Hematopoietic multipotent progenitor cell treated with erythropoietin and hydrocortisone succinate and interleukin-3 and kit ligand, for 4 days (in vitro differentiated cells): Measurements from ENCODE around the gene ENAH.
"Not testable (repeated sequence)": the region's sequence is repeated elsewhere in the genome, so short reads cannot be mapped to it uniquely, and the experiment has no call there.

Experiments used
- DNase-seq: peaks from one replicate; pipeline ENCODE4 v3.0.0-alpha.2; 2015

ENAH gene

DNA sequence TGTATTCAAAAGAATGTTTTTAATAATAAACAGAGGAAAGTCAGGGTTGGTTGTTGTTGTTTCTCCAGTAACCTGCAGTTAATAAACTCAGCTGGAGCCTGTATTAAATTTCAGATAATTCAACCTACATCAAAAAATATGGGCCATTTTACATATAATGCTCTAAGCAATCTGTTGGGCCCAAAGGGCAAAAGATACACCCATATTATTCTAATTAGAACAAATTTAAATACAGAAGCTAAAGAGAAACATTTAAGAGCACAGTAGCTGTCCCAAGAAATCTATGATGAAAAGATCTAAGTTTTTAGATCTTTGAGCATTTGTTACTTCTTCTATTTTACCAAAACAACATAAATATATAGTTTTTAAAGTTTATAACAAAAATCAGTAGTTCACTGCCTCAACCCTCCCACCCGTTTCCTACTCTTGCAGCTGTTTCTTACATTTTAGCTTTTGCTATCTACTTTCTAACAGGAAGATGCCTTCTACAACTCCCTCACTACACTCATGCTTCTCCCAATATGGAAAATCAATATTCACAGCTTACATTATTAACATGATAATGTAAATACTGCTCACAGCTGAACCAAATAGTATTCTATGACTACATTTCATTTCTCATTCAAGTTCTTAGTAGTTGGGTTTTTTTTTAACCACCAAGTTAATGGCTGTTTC lies 130.2 kb downstream of the ENAH start:
- no peak for DNase-seq

DNA sequence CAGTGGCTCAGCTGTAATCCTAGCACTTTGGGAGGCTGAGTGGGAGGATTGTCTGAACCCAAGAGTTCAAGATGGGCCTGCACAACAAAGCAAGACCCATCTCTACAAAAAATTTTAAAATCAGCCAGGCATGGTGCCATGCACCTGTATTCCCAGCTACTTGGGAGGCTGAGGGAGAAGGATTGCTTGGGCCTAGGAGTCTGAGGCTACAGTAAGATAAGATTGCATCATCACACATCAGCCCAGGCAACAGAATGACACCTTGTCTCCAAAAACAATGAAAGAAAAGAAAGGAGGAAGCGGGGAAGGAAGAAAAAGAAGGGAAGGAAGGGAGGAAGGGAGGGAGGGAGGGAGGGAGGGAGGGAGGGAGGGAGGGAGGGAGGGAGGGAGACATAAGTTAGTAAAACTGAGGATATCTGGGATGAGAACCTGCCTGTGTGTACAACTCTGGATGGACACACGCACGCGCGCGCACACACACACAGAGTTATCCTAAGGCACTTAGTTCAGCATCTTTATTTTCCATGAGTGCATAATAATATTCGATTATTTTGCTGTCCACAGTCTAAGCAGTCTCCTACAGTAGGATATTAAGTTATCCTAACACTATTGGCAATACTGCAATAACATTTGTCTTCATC lies 132.2 kb downstream of the ENAH start:
- DNase-seq = no peak

DNA sequence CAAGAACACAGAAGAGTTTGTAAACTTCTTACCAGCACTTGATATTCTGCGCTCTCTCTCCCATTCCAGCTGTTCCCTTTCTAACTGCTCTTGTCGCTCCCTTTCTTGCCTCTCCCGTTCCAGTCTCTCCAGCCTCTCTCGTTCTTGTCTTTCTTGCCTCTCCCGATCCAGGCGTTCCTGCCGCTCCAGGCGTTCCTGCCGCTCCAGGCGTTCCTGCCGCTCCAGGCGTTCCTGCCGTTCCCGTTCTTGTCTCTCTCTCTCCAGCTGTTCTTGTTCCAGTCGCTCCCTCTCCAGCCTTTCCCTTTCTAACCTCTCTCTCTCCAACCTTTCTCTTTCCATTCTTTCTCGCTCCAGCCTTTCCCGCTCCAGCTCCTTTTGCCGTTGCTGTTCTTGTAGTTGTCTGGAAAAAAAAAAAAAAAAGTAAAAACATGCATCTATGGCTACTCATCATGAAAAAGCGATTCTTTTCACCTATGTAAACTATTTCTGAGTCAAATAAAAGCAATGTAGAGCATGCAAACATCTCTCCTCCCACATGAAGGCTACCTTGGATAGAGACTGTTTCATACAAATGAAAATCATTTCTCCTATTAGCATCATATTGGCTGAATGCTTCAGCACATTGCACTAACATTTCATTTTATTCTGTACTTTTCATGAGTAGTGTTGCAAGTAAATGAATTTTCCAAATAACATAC lies 133.6 kb downstream of the ENAH start:
- DNase-seq = no peak

DNA sequence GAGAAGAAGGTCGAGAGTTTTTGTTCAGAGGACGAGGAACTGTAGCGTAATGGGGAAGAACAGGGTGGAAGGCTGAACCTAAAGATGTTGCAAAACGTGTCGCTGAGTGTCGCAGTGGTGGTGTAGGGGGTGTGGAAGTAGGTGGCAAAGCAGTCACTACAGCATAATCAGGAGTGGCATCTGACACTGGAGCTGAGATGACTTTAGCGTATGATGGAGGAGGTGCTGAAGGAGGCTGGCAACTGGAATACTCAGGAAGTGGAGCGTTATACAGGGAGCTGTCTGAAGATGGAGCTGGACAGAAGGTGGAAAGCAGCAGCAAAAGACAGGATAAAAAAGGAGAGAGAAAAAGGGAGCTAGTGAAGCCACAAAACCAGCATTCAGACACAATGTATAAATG lies 135.2 kb downstream of the ENAH start:
- DNase-seq = no peak

DNA sequence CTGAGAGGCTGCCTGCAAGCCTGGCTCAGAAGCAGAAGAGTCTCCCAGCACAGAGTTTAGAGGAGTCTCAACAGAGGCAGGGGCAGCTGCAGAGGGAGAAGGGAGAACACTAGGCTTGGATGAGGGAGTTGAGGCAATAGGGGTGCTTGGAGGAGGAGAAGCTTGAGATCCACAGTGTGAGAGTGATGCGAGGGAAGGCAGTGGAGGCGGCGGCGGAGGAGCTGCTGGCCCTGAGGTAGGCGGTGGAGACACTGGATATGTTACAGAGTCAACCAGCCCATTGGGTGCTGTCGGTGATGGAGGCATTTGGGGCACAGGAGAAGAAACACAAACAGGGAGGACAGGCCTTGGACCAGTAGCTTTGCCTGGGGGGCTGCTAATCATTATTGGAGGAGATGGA lies 135.7 kb downstream of the ENAH start:
- DNase-seq = no peak

DNA sequence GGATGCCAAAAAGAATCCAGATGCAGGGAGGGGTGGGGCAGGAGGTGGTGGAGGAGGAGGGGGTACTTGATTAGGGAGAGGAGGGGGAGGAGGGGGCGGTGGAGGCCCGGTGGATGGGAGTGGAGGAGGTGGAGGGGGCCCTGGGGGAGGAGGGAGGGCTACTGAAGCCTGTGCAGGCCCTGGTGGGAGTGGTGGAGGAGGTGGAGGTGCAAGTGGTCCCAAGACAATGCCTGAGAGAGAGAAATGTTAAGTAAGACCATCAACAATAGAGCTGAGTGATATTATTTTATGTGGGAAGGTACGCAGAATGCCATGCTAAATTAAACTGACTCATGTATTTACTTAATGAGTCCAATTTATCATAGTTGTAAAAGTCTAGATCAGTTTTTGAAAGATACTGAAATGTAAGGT lies 138.2 kb downstream of the ENAH start:
- no peak for DNase-seq

DNA sequence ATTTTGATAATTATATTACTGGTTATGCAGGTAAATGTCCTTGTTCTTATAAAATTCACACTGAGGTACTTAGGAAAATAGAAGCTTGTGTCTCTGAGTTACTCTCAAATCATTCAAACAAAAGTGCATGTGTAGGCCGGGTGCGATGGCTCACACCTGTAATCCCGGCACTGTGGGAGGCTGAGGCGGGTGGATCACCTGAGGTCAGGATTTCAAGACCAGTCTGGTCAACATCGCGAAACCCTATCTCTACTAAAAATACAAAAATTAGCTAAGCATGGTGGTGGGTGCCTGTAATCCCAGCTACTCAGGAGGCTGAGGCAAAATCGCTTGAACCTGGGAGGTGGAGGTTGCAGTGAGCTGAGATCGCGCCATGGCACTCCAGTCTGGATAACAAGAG lies 139.3 kb downstream of the ENAH start:
- not testable (repeated sequence) for DNase-seq

DNA sequence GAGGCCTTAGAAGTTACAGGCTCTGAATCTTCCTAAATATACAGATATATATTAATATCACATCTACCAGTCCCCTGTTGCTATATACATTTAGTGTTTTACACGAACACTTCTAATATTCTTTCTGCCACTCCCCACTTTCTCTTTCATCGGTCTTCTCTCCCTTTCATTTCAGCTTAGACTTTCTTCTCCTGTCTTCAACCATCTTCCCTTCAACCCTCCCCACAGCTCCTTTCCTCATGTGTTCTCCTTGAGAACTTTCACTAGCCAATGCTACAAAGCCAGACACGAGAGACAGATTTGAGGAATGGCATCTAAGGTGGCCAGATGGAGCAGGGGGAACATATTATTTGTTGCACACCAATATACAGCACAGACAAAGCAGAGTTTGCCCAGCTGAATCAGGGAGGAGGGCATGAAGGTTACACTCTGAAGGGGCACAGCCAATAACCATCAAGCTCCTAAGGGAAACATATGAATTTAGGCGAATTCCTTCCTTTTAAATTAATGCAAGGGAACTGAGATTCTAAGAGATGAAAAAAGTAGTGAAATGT lies 141.0 kb downstream of the ENAH start:
- DNase-seq = no peak

DNA sequence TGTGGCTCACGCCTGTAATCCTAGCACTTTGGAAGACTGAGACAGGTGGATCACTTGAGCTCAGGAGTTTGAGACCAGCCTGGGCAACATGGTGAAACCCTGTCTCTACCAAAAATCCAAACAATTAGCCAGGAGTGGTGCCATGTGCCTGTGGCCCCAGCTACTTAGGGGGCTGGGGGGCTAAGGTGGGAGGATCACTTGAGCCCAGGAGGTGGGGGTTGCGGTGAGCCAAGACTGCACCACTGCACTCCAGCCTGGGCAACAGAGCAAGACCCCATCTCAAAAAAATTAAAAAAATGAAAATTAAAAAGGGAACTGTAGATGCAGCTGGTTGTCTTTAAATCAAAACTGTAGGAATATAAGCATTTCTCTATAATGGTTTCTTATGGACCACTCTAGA lies 142.2 kb downstream of the ENAH start:
- not testable (repeated sequence) for DNase-seq

DNA sequence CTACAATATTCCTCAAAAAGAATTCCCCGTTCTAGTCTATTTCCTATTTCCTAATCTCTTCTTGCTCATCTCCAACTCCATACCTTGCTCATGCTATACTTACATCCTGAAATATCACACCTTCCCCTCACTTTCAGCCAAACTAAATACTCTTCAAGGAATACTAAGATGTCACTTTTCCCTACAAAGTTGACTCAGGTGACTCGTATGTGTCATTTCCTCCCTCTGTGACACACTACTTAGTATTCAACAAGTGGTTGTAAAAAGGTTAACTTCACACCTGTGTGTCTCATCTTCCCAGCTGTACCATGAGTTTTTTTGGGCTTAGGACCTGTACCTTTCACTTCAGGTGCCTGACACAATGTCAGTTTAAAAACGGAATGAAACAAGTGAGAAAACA lies 143.2 kb downstream of the ENAH start:
- no peak for DNase-seq

DNA sequence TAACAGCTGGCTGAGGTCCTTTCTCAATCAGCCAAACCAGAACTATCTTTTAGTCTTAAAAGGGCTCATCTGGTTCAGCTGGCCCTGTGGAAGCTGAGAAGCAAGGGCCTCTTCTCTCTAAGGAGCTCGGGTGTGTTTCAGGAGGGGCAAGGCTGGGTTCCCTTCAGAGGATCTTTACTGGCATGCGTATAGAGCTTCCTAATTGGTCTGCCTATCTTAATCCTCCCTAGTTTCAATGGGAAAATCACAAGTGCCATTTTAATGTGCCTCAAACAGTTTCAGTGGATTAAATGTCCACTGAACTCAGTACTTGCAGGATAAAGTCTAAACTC lies 143.6 kb downstream of the ENAH start:
- DNase-seq = no peak

DNA sequence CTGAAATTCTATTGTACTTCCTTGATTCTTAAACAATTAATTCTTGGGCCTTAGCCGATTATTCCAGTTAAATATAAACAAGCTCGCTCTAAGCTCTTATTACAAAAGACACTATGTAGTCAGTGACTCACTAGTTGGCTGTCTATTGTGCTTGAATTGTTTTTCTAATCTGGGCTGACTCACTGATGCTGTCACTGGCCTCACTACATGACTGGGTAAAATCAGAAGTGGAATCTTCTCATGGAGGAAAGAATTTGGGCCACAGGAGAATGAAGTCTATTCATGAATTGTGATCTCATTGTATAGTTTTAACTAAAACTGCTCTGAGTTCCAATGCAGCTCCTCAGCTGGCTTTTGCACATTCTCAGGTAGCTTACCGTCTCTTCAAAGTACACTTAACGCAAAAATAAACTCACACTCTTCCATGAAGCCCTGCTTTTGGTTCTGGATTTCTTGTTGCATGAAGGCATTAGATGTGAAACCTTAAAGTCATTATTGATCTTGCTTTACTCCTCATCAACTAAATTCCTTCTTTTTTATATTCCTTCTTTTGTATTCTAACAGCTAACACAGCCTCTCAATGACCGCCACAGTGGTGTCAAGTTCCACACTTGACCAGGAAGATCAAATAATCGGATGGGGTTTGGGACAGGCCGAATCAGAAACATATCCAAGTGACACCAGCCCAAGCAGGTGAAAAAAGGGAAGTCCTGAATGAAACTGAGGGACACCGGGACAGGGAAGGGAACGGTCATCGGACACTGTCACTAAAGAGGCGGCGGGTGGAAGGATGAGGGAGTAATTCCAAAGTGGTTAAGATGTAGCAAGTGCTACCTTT lies 144.2 kb downstream of the ENAH start:
- peak; percentile 13 for DNase-seq

DNA sequence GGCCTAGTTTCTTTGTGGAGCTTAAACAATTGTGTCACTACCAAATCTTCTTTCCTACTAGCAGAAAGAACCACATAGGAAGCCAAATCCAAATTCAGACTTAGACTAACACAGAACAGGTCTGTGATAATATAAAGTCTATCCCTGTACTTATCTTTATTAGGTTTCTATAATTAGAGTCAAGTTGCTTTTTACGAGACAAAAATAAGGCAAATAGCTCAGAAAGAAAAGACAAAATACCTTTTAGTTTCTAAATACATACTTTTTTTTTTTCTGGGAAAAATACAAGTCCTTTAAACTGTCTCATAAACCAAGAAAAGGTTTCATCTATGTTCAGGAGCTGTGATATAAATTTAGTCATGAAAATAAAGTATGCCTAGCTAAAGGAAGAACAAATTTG lies 146.2 kb downstream of the ENAH start:
- no peak for DNase-seq

DNA sequence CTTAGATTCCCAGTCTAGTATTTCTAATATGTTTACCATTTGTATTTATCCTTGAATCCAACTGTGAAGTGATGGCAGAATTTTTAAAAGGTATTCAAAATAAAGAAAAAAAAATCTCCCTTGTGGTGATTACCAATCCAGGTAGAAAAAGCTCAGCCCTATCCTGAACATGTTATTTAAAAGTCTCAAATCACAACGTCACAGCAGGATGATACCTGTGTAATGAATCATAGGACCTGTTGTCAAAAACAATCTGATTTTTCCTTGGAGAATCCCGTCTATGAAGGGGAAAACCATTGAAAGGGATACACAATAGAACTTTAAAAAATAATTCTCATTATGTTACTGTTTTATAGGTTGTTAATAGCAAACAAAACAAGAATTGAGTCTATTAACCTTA lies 148.1 kb downstream of the ENAH start:
- no peak for DNase-seq

DNA sequence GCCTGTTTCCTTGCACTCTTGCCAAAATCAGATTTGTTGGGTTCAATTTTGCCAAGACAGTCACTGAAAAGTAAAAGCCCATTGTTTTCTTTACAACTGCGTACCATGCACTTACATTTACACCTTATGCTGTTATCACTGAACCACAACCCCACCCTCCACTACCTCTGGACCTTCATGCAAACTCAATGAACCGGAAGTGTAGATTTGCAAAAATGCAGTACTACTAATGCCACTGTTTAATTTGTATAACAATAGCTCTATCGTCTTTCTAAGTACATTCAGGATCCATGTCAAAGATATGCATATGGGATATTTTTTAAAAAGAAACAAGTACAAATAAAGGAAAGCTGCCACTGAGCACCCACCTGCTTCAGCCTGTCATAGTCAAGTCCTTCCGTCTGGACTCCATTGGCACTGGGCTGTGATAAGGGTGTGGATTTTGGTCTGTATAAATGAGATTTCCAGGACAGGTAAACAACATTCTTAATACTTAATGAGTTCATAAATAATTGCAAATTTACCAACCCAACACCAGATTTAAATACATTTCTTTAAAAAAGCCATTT lies 152.2 kb downstream of the ENAH start:
- DNase-seq = no peak

DNA sequence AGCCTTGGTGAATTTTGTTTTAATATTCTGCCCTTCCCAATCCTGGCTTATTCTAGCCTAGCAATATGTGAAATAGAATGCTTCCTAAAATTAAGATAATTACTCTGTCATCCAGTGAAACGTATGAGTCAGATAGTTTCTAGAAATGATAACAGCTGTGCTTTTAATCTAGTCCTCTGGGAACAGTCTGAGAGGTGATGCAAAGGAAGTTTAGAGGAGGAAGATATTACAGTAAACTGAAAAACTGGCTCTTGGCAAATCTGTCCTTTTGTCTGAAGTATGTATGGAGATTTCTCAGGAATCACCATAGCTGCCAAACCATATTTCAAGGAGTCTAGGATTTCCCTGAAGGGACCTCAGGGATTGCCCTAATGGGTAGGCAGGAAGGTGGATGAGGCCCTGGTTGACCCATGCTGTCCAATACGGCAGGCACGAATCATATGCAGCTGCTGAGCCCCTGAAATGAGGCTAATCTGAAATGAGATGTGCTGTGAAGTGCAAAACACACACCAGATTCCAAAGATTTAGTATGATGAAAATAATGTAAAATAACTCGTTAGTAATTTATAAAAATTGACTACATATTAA lies 154.3 kb downstream of the ENAH start:
- DNase-seq = no peak

DNA sequence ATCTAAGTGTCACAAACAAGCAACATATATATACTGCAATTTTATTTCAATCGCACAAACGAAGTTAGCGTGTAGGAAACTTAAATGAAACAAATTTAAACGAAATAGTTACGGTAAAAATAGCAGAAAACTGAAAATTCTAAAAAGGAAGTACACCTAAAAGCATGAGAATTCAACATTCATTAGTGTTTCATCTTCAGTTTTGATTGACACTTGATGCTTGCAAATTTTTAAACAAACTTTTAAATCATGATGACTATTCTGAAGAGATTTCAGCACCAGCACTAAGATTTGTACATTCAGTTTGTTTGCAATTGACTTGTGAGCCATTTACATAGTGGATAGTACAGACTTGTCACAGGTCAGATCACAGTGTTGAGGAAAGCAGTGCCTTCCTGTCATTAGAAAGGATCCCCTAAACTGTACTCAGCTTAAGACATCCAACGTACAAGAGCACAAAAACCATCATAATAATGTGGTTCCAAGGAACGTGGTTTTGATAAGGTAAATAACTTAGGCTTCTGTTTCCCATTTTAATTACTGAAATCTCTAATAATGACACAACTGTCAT lies 158.0 kb downstream of the ENAH start:
- no peak for DNase-seq

DNA sequence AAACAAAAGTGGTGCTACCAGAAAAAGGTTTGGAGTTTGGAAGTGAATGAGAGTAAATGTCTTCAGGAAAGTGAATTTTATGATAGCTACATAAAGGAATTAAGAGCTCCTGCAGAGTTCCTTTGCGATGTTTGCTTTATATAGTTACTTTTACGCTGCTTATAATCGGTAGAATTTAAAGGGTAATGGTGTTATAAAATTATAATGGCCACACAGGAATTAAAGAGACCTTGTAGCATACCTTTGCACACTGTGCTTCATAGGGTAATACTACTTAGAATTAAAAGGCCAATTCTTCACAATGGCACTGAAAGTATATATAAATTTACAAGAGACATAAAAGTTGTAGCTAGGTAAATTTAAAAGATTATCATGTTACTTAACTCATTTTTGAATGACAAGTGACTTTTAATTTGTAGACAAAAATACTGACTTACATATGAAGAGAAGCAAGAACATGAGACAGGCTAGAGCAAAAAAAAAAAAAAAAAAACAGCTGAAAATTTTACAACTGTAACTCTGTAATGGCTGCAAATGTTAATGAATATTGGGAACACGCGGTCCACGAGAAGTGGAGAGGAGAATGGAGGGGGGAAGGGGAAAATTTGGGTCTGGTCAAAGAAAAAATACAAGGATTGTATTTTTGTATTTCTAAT lies 159.2 kb downstream of the ENAH start:
- DNase-seq = no peak

DNA sequence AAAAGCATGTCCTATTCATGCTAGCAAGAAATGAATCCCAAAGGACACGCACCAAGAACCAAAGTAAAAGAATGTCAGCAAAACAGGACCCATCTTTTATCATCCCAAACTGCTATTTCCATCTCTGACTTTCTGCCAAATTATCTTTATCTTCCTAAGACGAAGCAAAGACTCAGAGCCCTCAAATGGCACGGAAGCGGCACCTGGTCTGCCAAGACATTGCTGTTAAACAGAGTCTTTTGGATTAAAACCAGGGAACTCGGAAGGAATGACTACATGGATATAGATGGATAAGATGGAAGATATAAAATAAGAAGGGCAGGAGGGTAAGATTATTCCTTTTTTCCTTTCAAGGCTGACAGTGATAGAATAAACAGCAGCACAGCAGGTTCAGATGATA lies 164.2 kb downstream of the ENAH start:
- no peak for DNase-seq

DNA sequence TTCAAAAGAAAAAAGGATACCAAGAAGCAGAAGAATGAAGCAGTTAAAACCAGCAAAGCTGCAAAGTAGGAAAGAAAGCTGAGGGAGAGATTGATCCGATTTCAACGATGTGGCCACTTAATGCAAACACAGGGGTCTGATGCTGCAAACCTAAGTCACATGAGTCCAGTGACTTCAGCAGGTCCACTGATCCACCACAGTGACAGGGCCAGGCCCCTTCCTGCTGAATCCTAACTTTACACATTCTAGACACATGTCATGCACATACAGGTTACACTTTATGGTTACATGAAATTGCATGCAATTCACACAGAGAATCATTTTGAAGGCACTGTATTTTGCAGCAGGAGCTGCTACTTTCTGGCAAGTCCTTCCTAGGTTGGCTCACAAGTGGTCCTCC lies 166.1 kb downstream of the ENAH start:
- no peak for DNase-seq

DNA sequence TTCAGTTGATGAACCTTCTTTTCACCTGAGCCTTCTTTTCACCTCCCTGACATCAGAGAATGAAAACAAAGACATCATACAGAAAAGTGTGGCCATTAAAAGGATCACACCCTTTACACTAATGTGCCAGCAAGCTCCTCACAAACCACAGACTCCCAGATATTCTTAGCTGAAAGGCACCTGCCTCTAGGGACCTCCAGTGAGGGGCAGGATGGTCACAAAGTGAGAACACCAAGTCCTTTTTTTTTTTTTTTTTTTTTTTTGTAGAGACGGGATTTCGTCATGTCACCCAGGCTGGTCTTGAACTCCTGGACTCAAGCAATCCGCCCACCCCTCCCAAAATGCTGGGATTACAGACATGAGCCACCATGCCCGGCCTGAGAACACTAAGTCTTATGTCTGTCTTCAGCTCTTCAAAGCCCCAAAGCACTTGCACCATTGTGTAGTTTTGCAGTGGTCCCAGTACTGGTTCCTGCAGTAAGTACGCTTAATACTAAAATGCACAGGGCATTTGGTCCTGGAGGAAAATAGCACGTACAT lies 166.9 kb downstream of the ENAH start:
- DNase-seq = no peak
